RPMI7951 (cell line): ENCODE results near the gene COL9A3. TPM values are rescaled to one million over a fixed set of nuclear protein-coding genes. Genes with fewer than 3 reads are reported as not detected.

Experiments
- DNase-seq: peaks from one replicate; pipeline ENCODE4 v3.0.0-alpha.2; 2012; ENCODE audit warnings: low read depth
- total RNA-seq: library from RNA; depleted of rRNA; stranded (reverse); fragments of >200 nt; shearing (Covaris generic); gene quantifications from 2 replicates; pipeline ENCODE4 v1.2.3, GENCODE V29; 2014

COL9A3 gene
- total RNA-seq, 1 experiment from 2014 or later: 5.9 TPM

DNA sequence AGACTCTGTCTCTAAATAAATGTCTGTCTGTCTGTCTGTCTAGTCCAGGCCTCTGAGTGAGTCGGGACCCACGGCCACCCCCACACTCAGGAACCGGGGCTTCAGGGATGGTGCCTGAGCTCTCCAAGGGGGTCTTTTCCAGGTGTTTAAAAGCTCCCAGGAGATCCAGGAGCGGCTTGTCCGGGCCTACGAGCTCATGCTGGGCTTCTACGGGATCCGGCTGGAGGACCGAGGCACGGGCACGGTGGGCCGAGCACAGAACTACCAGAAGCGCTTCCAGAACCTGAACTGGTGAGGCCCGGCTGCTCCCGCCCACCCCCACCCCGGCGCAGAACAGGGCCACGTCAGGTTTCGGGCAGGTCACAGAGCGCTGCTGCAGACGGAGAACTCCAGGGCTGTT, 5.5 kb upstream of the COL9A3 start:
- no peak for DNase-seq

DNA sequence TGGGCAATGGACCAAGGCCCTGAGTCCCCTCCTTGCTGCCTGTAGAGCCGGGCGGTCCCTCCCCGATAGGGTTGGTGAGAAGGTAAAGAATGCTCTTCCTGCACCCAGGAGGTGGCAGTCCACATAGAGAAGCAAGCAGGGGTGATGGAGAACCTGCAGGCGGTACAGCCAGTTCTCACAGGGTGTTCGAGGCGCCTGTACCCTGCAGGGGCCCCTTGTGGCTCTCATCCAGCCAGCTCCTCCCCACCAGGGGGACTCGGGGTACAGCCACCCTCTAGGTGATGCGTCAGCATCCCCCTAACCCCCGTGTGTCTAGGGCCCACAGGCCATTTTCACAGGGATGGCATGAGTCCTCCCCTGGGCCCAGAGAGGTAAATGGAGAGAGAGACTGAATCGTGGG, 5.1 kb upstream of the COL9A3 start:
- no peak for DNase-seq

DNA sequence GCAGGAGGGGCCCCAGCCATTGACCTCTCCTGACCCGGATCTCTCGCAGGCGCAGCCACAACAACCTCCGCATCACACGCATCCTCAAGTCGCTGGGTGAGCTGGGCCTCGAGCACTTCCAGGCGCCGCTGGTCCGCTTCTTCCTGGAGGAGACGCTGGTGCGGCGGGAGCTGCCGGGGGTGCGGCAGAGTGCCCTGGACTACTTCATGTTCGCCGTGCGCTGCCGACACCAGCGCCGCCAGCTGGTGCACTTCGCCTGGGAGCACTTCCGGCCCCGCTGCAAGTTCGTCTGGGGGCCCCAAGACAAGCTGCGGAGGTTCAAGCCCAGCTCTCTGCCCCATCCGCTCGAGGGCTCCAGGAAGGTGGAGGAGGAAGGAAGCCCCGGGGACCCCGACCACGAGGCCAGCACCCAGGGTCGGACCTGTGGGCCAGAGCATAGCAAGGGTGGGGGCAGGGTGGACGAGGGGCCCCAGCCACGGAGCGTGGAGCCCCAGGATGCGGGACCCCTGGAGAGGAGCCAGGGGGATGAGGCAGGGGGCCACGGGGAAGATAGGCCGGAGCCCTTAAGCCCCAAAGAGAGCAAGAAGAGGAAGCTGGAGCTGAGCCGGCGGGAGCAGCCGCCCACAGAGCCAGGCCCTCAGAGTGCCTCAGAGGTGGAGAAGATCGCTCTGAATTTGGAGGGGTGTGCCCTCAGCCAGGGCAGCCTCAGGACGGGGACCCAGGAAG, 4.5 kb upstream of the COL9A3 start:
- no peak for DNase-seq

DNA sequence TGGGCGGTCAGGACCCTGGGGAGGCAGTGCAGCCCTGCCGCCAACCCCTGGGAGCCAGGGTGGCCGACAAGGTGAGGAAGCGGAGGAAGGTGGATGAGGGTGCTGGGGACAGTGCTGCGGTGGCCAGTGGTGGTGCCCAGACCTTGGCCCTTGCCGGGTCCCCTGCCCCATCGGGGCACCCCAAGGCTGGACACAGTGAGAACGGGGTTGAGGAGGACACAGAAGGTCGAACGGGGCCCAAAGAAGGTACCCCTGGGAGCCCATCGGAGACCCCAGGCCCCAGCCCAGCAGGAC, 4.0 kb upstream of the COL9A3 start:
- DNase-seq: no peak

DNA sequence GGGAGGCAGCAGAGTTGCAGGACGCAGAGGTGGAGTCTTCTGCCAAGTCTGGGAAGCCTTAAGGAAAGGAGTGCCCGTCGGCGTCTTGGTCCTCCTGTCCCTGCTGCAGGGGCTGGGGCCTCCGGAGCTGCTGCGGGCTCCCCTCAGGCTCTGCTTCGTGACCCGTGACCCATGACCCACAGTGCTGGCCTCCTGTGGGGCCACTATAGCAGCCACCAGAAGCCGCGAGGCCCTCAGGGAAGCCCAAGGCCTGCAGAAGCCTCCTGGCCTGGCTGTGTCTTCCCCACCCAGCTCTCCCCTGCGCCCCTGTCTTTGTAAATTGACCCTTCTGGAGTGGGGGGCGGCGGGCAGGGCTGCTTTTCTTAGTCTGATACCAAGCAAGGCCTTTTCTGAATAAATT, 3.3 kb upstream of the COL9A3 start:
- DNase-seq: no peak

DNA sequence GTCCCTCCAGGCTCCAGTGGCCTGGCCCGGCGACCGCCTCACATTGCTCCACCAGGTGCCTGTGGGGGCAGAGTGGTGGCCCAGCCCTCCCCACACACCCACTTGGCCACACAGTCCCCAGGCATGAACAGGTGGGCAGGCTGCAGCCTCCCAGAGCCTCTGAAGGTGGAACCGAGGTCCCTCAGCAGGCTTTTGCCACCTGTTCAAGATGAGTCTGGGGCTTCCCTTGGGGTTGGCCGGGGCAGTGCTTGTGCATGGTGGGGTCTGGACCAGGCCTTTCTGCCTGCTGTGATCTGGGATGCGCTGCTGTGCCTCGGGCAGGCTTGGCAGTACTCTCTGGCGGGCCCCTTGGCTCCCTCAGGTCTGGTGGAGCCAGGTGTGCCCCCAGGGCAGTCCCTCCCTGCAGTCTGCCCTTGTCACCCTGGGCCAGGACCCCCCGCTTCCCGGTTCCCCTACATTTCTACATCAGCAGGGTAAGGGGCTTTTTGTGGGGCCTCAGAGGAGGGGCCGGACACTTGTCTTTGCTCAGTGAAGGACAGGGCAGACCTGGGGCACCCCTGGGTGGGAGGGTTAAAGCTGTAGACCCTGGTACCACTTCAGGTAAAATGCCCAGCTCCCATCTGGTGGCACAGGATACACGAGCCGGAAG, 2.7 kb upstream of the COL9A3 start:
- no peak for DNase-seq

DNA sequence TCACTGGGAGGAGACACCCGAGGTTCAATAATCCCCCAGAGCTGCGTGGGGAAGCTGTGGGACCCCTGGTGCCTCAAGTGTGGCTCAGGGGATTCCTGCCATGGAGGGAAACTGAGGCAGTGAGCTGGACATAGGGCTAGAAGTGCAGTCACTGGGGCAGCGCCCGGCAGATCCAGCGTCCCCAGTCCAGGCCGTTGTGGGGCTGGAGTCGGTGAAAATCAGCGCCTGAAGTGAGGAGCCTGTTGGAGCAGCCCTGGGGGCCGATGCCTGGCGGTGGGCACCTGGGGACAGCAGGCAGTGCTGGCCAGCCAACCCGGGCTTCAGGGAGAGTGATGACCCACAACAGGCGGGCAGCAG, 2.2 kb upstream of the COL9A3 start:
- no peak for DNase-seq

DNA sequence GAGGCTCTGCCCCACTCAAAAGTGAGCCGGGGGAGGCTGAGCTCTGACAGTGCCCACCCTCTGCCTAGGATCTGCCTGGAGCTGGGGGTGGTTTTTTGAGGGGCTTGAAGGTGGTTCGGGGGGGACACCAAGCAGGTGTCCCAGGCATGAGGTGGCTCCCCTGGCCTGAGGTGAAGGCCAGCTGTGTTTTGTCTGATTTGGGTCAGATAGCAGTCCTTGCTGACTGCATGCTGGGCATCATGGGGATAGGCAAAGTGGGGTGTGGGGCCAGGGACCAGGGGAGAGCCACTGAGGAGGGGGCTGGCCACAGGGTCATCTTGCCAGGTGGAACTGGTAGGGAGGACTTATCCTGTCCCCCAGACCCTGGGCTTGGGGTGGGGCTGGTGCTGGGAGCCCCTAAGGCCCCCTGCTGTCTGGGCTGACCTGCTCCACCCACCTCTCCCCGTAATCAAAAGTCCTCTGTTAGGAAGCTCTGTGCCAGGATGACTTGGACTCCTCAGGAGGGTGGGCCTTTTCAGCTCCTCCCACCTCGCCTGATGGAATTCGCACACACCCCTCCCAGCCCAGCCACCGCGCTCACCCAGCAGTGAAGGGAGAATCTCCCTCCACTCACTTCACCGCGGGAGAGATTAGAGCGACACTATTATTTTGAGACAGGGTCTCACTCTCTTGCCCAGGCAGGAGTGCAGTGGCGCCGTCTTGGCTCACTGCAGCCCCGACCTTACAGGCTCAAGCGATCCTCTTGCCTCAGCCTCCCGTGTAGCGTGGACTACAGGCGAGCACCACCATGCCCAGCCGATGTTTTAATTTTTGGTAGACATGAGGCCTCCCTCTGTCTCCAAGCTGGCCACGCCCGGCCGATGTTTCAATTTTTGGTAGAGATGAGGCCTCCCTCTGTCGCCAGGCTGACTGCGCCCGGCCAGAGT, 1.5 kb upstream of the COL9A3 start:
- peak; percentile 61 for DNase-seq

DNA sequence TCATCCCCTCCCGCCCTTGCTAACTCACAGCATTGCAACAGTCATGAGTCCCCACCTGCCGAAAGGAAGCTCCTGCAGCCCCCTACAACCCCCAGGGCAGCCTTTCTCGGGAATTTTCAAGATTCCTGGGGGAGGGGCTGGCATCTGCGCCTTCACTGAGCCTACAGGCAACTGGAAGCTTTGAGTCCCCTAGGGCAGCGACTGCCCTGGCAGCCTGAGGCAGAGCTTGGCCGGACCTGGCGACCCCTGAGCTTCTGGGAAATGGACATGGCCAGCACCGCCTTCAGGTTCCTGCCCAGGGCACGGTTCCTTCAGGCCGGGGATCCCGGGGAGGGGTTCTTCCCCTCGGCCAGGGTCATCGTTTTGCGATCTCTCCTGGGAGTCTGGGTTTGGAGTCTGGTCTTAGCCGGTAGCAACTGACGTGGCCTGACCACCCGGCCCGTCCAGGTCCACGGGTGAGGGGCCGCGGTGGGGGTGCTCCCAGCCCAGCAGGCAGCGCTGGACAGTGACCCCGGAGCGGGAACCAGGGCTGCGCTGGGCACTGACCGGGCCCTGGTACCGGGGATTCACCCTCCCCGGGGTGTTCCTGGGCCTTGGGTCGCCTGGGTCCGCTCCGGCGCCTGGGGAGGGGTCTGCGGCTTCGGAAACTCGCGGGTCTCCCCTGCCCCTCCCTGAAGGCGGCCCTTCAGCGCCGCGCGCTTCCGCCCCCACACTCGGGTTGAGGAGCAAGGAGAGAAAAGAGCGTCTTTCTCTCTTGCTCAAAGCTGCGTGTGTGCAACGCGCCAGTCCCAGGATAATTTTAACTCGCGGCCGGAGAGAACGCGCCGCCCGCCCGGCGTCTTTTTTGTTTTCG, 593 bp upstream of the COL9A3 start:
- DNase-seq: peak; percentile 44

DNA sequence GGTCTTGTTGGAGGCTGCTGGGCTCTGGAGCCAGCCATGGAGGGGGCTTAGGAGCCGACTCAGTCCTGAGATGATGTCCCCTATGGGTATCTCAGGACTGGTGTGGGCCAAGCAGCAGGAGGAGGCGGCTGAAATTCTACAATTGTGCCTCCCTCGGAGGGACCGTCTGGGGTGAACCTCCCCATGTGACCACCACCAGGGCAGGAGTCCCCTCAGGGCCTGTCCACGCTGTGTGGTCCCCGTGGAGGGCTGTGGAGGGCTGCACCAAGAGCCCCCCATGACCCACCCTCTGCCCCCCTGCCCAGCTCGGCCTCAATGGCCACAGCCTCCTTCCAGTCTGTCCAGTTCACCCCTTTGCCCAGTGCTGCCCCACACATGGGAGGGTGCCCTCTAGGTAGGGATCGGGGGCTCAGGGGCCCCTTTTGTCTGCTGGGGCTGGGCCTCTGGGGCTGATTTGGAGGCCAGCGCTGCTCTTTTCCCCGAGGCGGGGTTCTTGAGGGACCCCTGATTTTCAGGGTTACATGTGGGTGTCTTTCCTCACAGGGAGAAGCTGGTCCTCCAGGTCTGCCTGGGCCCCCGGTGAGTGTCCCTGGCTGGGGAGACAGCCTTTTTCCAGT, 1.2 kb downstream of the COL9A3 start:
- no peak for DNase-seq

DNA sequence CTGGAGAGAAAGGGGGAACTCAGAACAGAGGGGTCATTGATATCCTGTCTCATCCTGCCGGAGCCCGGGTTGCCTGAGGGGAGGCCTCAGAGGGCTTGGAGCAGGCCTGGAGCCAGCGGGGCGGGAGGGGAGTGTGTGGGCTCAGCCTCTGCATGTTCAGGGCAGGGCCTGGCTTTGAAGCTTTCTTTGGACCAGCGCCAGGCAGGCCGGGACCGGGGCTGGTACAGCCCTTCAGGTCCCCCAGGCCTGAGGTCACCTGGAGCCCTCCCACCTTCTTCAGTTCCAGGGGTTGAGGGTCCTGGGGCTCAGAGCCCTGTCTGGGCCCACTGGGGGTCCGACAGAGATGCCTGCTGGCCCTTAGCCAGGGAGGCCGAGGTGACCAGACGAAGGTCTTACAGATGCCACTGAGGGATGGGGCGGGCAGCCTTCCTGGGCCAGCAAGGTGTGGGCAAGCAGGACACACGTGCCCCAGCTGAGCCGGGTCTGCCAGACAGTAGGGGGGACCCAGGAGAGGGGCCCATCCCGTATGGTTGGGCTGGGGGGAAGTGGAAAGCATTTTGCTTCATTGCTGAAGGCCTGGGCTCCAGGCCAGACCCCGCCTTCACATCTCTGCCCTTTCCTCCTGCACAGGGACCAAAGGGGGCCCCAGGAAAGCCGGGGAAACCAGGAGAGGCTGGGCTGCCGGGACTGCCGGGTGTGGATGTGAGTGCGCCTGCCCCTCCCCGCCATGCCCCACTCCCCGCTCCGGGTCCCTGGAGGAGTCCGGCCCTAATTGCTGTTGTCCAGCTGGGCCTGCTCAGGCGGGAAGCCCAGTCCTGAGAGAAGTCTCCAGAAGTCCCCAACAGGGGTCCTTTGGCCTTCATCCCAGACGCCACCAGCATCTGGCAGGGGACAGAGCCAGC, 2.0 kb downstream of the COL9A3 start:
- DNase-seq: peak; percentile 70

DNA sequence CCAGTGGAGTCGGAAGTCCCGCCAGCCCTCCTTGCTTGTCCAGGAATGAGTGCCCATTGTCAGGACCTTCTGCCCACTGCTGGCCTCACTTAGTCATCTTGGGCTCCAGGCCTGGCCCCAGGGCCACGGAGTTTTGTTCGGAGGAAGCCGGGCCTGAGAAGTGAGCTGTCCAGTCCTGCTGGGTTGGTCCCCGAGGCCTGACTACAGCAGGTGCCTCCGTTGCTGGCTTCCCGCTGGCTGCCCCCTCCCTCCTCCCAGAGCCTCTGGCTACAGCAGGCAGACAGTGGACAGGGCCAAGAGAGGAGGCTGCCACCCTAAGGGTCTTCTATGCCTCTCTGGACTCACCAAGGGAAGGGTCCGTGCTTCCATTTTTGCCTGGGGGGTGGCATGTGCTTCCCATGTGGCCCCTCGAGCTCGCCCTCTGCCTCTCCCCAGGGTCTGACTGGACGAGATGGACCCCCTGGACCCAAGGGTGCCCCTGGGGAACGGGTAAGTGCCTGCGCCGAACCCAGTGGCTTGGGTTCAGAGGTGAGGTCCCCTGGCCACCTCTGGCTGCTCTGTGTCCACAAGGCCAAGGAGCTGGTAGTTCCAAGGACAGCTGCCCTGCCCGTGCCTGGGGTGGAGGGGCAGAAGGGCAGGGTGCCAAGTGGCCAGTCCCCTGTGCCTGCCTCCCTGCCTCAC, 2.8 kb downstream of the COL9A3 start:
- DNase-seq: peak; percentile 78

DNA sequence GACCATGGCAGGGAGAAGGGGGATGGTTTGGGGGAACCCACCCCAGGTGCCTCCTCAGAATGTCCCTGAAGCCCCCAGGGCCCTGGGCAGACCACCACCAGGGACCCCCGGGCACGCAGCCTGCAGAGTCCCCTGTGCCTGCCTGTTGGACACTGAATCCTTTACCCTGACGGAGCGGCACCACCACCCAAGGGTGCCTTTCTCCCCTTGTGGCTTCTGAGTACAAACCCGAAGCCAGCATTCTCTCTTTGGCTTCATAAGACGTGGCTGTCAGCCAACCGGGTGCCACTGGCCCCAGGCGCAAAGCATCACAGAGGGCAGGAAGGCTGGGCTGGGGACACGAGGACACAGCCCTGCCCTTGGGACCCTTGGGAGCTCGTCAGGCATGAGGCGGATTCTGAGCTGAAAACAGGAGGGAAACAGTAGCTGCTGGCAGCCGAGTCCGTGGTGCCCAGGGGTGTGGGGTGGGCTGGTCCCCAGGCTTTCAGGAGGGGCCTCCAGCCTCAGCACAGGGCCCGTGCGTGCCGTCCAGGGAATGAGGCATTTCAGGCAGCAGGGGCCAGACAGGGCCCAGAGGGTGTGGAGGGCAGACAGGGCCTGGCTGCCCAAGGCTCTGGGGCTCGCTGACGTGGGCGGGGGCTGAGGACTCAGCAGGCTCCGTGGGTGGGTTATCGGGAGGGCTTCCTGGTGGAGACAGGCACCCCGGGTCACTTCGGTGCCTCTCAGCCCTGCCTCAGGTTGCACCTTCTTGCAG, 3.5 kb downstream of the COL9A3 start:
- no peak for DNase-seq

DNA sequence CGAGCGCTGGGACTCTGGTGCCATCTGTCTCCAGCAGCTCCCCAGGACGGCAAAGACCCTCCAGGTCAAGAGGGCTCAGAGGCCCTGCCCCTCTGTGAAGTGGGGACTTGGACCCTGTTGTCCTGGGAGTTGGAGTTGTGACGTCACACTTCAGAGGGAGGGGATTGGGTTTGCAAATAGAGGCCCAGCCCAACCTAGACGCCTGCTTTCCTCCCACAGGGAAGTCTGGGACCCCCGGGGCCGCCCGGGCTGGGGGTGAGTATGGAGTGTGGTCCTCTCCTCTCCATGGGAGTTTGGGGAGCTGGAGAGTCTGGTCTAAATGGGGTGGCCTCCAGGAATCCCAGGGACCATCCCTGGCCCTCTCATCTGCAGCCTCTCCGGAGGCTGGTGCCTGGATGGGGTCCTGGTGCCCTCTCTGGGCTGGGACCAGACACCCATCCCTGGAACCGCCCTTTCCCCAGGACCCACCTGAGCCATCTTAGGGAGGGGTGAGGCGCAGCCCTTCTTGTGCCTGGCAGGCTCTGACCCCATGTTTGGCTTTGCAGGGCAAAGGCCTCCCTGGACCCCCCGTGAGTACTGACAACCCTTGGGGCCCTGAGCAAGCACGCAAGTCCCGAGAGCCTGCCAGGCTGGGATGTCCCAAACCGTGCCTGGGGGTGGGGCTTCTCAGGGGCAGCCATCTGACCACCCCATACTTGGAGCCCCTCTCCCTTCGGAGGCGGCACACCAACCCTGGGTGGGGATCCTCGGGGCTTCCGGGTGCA, 4.3 kb downstream of the COL9A3 start:
- no peak for DNase-seq

DNA sequence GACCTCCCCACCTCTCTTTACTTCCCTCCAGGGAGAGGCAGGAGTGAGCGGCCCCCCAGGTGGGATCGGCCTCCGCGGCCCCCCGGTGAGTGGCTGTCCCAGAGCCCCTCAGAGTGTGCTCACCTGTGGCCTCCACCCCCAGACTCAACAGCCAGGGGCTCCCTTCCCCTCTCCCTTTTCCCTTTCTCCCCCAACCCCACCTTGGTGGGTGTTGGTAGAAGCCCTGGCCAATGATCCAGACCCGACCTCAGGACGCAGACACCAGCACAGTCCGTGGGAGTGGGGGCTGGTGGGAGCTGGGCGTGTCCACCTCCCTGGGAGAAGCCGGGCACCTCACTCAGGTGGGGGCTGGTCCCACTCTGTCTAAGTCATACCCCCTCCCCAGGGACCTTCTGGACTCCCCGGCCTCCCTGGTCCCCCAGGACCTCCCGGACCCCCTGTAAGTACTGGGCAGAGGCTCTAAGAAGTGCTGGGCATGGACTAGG, 4.9 kb downstream of the COL9A3 start:
- no peak for DNase-seq

DNA sequence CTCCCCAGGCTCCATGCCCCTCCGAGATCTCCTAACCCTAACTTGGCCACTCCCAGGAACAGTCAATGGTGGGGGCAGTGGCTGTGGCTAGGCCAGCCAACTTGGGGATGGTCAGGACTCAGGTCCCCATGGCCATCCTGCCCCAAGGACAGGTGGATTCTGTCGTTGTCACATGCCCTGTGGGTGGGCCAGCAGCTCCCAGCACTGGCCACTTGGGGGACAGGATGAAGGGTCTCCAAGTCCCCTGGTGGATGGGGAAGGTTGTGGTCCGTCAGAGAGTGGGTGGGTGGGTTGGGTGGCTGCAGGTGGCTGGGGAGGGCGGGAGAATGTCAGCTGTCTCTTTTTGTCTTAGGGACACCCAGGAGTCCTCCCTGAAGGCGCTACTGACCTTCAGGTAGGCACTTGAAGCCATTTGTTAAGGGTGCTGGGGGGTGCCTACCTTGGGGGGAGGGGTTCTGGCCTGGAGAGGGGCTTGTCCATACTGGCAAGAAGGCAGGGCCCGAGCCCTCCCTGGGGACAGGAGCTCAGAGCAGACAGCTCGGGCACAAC, 5.5 kb downstream of the COL9A3 start:
- DNase-seq: no peak

DNA sequence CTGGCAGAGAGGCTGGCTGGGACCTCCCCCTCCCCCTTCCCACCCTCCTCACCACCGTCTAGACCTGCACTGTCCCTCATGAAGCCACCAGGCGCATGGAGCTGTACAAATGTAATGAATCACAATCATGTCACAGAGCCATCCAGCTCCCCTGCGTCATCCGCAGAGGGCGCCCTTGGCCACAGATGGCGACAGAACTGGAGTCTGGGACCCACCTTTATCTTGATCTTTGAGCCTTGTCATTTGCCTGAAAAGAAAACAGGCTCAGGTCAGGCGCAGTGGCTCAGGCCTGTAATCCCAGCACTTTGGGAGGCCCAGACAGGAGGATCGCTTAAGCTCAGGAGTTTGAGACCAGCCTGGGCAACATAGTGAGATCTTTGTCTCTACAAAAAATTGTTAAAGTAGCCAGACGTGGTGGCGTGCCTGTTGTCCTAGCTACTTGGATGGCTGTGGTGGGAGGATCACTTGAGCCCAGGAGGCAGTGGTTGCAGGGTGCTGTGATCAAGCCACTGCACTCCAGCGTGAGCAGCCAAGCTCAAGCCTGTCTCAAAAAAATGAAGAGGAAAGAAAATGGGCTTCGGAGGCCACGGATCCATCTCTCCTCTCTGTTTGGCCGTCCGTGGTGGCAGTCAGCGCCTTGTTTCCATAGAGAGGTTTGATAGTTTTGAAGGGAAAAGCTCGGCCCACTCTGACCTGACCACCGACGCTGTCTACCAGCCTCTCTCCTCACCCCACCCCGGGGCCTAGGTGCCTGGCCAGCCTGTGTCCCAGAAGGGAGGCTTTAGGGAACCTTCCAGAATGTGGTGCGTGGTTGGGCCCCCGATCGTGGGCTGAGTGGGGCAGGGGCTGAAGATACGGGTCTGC, 6.2 kb downstream of the COL9A3 start:
- peak; percentile 51 for DNase-seq
